Natural killer cell (primary cell): ENCODE data around the gene WRAP53. TPM values are rescaled to one million over a fixed set of nuclear protein-coding genes. Genes with fewer than 3 reads are reported as not detected.

Experiments used
- ATAC-seq, 3 donors: fragments of 150-1000 bp in 2 of 3; fragments of 200-7000 bp in 1 of 3; cut with Tn5 transposase; 1 replicate in 1 of 3; 2 replicates in 2 of 3; pipeline ENCODE4 v1.10.0; 2021; ENCODE audit warnings: mild to moderate bottlenecking in 2 of 3, moderate library complexity in 2 of 3
- DNase-seq, 2 donors: peaks; one replicate each; pipeline versions ENCODE4 v3.0.0 to v3.0.0-alpha.2; 2013 to 2021; ENCODE audit warnings: mixed read lengths in 1 of 2
- H3K27ac ChIP-seq: one replicate; pipeline ENCODE4 v1.5.1; 2013; ENCODE audit warnings: mild to moderate bottlenecking, low read length
- H3K27me3 ChIP-seq: one replicate; pipeline ENCODE4 v1.6.1; 2013; ENCODE audit warnings: low read length; ENCODE audit not compliant: control insufficient read depth, insufficient read depth
- H3K36me3 ChIP-seq: one replicate; pipeline ENCODE4 v1.6.1; 2013; ENCODE audit warnings: low read length; ENCODE audit not compliant: control insufficient read depth, insufficient read depth
- H3K4me1 ChIP-seq: one replicate; pipeline ENCODE4 v1.6.1; 2013; ENCODE audit warnings: low read length; ENCODE audit not compliant: control insufficient read depth, insufficient read depth
- H3K4me3 ChIP-seq: one replicate; pipeline ENCODE4 v1.5.1; 2013; ENCODE audit warnings: low read length
- H3K9me3 ChIP-seq: one replicate; pipeline ENCODE4 v1.6.1; 2013; ENCODE audit warnings: low read length; ENCODE audit not compliant: control insufficient read depth, insufficient read depth
- H3K27ac Mint-ChIP-seq, 2 donors: one replicate each; pipeline ENCODE4 v1.8.0; 2022; ENCODE audit warnings: mild to moderate bottlenecking in 2 of 2, mixed read lengths in 2 of 2, moderate library complexity in 1 of 2
- H3K27me3 Mint-ChIP-seq, 2 donors: one replicate each; pipeline ENCODE4 v1.8.0; 2022; ENCODE audit warnings: low read depth in 2 of 2, mixed read lengths in 2 of 2
- H3K36me3 Mint-ChIP-seq: one replicate; pipeline ENCODE4 v1.8.0; 2022; ENCODE audit warnings: mixed read lengths
- H3K4me1 Mint-ChIP-seq, 2 donors: one replicate each; pipeline ENCODE4 v1.8.0; 2022; ENCODE audit warnings: mixed read lengths in 2 of 2
- H3K4me3 Mint-ChIP-seq: one replicate; pipeline ENCODE4 v1.8.0; 2022; ENCODE audit warnings: mild to moderate bottlenecking, moderate library complexity, mixed read lengths
- H3K9me3 Mint-ChIP-seq, 2 donors: one replicate each; pipeline ENCODE4 v1.8.0; 2022; ENCODE audit warnings: mixed read lengths in 2 of 2
- CTCF ChIP-seq: fragments of 200-600 bp; IDR thresholded peaks from one replicate; pipeline ENCODE4 v1.8.0; 2022; ENCODE audit warnings: antibody characterized with exemption
- WGBS: methylation state at CpG from one replicate; pipeline ENCODE4 v1.1.7; 2013; ENCODE audit warnings: missing lambda C conversion rate; ENCODE audit not compliant: insufficient coverage; 5-methylcytosine and 5-hydroxymethylcytosine counted together
- intact Hi-C: fragments of 100-400 bp; cut with micrococcal nuclease; formaldehyde crosslinking; loops from one replicate; pipeline ENCODE4 v1.14.2; 2022
- total RNA-seq, 4 donors: library from RNA; stranded (reverse); fragments of 120-200 nt in 1 of 4; gene quantifications; one replicate each; pipeline versions ENCODE4 v1.2.3 to v1.2.4, GENCODE V29; 2013 to 2022

The WRAP53 gene
- total RNA-seq, 3 donors from 2014 or later (not counting 1 experiment from before 2014, with no cell fraction given), result 9.9 to 12.8 (median 12.0) TPM

- DNase-seq (peak in 1 of 2 donors; percentile 51), ATAC-seq (peak; percentile 45 to 75 (median 71))
- H3K27me3 Mint-ChIP-seq, result peaks cover 16 to 34% of the 10 kb centered on the region in 2 donors
- peaks cover 0 to 23% of the 10 kb centered on the region in 2 donors for H3K4me1 Mint-ChIP-seq
- H3K9me3 Mint-ChIP-seq, result no peaks in the 10 kb centered on the region
- H3K9me3 ChIP-seq, result no peaks in the 10 kb centered on the region
- H3K4me3 ChIP-seq, result no peak overlapping the region
- peaks cover 10% of the 10 kb centered on the region for H3K4me1 ChIP-seq
- WGBS, result 69% methylated on average over 21 of the region's 24 CpGs
- peak overlapping the region; percentile 21 for H3K4me3 Mint-ChIP-seq
- intact Hi-C loops, result no loop called here
- H3K36me3 ChIP-seq, result peaks cover 20% of the 10 kb centered on the region
- TF ChIP-seq CTCF, result no peak
- no peak overlapping the region for H3K27ac ChIP-seq
- peak overlapping the region in 1 of 2 donors; percentile 66 for H3K27ac Mint-ChIP-seq
- H3K27me3 ChIP-seq, result peaks cover 25% of the 10 kb centered on the region
- no peaks in the 10 kb centered on the region for H3K36me3 Mint-ChIP-seq
Measured at GRCh38 chr17:7703584-7704479, 15.6 kb downstream of the WRAP53 start.

- intact Hi-C loops, result no loop called here
- Mint-ChIP-seq H3K27ac (peak within 1 kb of the TSS in 1 of 2 donors; percentile 58), H3K4me1 (peaks cover 0 to 23% of the 10 kb centered on the region in 2 donors), H3K36me3 (no peaks in the 10 kb centered on the region), H3K27me3 (peaks cover 16 to 34% of the 10 kb centered on the region in 2 donors), H3K4me3 (peak within 1 kb of the TSS; percentile 55), H3K9me3 (no peaks in the 10 kb centered on the region)
- Histone ChIP-seq H3K4me3 (no peak within 1 kb of the TSS), H3K36me3 (peaks cover 20% of the 10 kb centered on the region), H3K27me3 (peaks cover 25% of the 10 kb centered on the region), H3K4me1 (peaks cover 10% of the 10 kb centered on the region), H3K27ac (no peak within 1 kb of the TSS), H3K9me3 (no peaks in the 10 kb centered on the region)
- WGBS, result 2% methylated on average over 44 of the region's 45 CpGs
- peak in 2 of 3 donors; percentile 40 for ATAC-seq
- peak in 1 of 2 donors; percentile 34 for DNase-seq
- TF ChIP-seq CTCF, result no peak
Measured at GRCh38 chr17:7704601-7705268, 16.5 kb downstream of the WRAP53 start, which contains the start of gene EFNB3. Gene EFNB3, plus strand, starts transcription at chr17:7705202. Its CDS starts 397 bp downstream, at chr17:7705599.

- H3K27me3 ChIP-seq, result peaks cover 25% of the 10 kb centered on the region
- H3K27me3 Mint-ChIP-seq, result peaks cover 16 to 34% of the 10 kb centered on the region in 2 donors
Measured at GRCh38 chr17:7705269-7706255, 17.3 kb downstream of the WRAP53 start.

More at GRCh38 chr17:7705269-7706255, 17.3 kb downstream of the WRAP53 start:
- peak in 2 of 3 donors; percentile 16 to 40 for ATAC-seq
- Mint-ChIP-seq H3K36me3 (no peaks in the 10 kb centered on the region), H3K4me1 (peaks cover 6 to 29% of the 10 kb centered on the region in 2 donors), H3K27ac (peak overlapping the region in 1 of 2 donors; percentile 58), H3K4me3 (peak overlapping the region; percentile 40), H3K9me3 (no peaks in the 10 kb centered on the region)
- Histone ChIP-seq H3K4me1 (peaks cover 15% of the 10 kb centered on the region), H3K27ac (no peak overlapping the region), H3K4me3 (no peak overlapping the region), H3K9me3 (no peaks in the 10 kb centered on the region), H3K36me3 (peaks cover 20% of the 10 kb centered on the region)
- intact Hi-C loops, result no loop called here
- 6% methylated on average over 50 of the region's 50 CpGs for WGBS
- TF ChIP-seq CTCF, result no peak
- peak in 1 of 2 donors; percentile 23 for DNase-seq
